ENCODE measurements around the gene GRM1.

DNA sequence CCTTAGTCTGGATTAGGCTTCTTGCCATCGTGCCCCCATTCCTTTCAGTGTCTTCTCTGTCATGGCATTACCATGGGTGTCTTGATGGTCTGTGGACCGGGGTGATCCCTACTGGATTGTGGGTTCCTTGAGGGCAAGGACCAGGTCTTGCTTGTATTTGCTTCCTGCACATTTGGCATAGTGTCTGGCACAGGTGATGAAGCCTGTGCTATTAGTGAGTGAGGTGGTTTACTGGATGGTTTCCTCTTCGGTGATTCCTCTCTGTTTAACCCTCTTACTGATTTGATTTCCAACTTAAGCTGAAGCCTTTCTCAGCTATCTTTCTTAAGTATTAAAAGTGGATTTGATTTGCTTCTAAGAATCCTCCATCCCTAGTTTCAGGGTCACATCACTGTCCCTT is 162.3 kb downstream of the GRM1 start:
- no peak for TF ChIP-seq POLR2A (IDR thresholded peaks at IDR 0.05; ENCODE audit: low read length)
- TF ChIP-seq GATA1 (IDR thresholded peaks at IDR 0.05; ENCODE audit: low read depth, low read length), result no peak

Measured in erythroblast (primary cell).